Upper lobe of right lung (tissue), 1 donor: Measurements from ENCODE around the gene SLC9A1. TPM values are rescaled to one million over a fixed set of nuclear protein-coding genes. Genes with fewer than 3 reads are reported as not detected.

Experiments
- ATAC-seq: fragments of 200-7000 bp; cut with Tn5 transposase; one replicate; pipeline ENCODE4 v1.9.1; 2020; ENCODE audit warnings: mild to moderate bottlenecking, moderate library complexity
- DNase-seq: peaks from one replicate; pipeline ENCODE4 v3.0.0-alpha.2; 2020
- H3K27ac ChIP-seq: fragments of 200-600 bp; one replicate; pipeline ENCODE4 v1.8.0; 2022
- H3K27me3 ChIP-seq: fragments of 200-600 bp; one replicate; pipeline ENCODE4 v1.8.0; 2022; ENCODE audit warnings: mild to moderate bottlenecking
- H3K36me3 ChIP-seq: fragments of 200-600 bp; one replicate; pipeline ENCODE4 v1.8.0; 2022
- H3K4me1 ChIP-seq: fragments of 200-600 bp; one replicate; pipeline ENCODE4 v1.8.0; 2022
- H3K4me3 ChIP-seq: fragments of 200-600 bp; one replicate; pipeline ENCODE4 v1.8.0; 2022; ENCODE audit warnings: mild to moderate bottlenecking
- H3K9me3 ChIP-seq: fragments of 200-600 bp; one replicate; pipeline ENCODE4 v1.8.0; 2022
- intact Hi-C: fragments of 100-400 bp; cut with DNase I; formaldehyde crosslinking; loops from one replicate; pipeline ENCODE4 v1.11.0; 2022
- total RNA-seq: library from RNA; stranded (reverse); fragmentation: NEBNext Ultra II Directional; extraction: Animal tissue kit (Norgen Biotek cat#: 25700); gene quantifications from one replicate; pipeline ENCODE4 v1.2.1, GENCODE V29; 2021
- TF ChIP-seq, protein P1 (sequence below): fragments of 200-600 bp; IDR thresholded peaks from one replicate; pipeline ENCODE4 v1.8.0; 2022; ENCODE audit warnings: antibody characterized with exemption
- donor health status: DM: no; HTN: yes; CAD: no; lungs with severe emphysema.

Gene SLC9A1
- total RNA-seq, 1 donor from 2014 or later: 62.4 TPM

DNA sequence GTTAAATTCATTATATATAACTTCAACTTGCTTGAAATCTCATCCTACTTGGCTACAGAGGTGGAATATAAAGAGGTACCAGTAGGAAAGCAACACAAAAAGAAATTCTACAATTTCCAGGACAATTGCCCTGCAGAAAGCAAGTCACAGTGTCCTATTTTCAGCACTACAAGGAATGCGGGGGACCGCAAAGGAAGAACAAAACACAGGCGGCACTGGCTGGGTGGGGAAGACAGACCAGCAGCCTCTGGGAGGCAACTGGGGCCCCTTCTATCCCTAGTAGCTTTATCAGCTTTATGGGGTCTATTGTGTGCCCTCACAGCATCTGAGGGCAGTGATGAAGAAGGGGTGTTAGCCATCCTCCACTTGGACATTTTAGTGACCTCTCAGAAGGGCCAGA, 30.5 kb downstream of the SLC9A1 start:
- Histone ChIP-seq H3K27me3 (no peaks in the 10 kb centered on the region), H3K36me3 (peaks cover 9% of the 10 kb centered on the region), H3K9me3 (no peaks in the 10 kb centered on the region), H3K4me3 (no peak overlapping the region), H3K4me1 (peaks cover 43% of the 10 kb centered on the region), H3K27ac (peak overlapping the region; percentile 1)
- no peak for DNase-seq
- no peak for ATAC-seq
- intact Hi-C loops: no loop called here
- TF ChIP-seq, protein P1, sequence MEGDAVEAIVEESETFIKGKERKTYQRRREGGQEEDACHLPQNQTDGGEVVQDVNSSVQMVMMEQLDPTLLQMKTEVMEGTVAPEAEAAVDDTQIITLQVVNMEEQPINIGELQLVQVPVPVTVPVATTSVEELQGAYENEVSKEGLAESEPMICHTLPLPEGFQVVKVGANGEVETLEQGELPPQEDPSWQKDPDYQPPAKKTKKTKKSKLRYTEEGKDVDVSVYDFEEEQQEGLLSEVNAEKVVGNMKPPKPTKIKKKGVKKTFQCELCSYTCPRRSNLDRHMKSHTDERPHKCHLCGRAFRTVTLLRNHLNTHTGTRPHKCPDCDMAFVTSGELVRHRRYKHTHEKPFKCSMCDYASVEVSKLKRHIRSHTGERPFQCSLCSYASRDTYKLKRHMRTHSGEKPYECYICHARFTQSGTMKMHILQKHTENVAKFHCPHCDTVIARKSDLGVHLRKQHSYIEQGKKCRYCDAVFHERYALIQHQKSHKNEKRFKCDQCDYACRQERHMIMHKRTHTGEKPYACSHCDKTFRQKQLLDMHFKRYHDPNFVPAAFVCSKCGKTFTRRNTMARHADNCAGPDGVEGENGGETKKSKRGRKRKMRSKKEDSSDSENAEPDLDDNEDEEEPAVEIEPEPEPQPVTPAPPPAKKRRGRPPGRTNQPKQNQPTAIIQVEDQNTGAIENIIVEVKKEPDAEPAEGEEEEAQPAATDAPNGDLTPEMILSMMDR: no peak

DNA sequence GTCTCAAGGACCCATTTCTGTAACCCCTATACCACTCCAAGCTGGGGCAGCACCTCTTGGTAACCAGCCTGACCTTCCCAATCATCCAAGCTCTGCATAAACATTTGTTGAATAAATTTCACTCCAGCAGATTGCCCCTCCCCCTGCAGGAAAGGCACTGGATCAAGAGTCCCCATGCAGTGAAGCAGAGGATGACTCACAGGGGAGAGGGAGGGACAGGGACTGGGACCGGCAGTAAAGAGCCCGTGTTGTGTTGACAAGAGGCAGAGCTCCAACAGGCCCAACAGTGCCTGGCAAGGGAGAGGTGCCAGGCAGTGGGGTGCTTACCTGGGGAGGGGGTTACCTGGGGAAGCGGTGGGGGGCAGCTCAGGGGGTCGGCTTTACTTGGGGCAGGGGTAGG, 32.3 kb downstream of the SLC9A1 start:
- peak overlapping the region; percentile 60 for H3K27ac ChIP-seq
- TF ChIP-seq, protein P1: no peak
- no peaks in the 10 kb centered on the region for H3K9me3 ChIP-seq
- H3K36me3 ChIP-seq: peaks cover 1% of the 10 kb centered on the region
- H3K27me3 ChIP-seq: no peaks in the 10 kb centered on the region
- DNase-seq (peak; percentile 74), ATAC-seq (peak; percentile 83)
- H3K4me3 ChIP-seq: no peak overlapping the region
- peaks cover 58% of the 10 kb centered on the region for H3K4me1 ChIP-seq
- intact Hi-C loops: no loop called here

DNA sequence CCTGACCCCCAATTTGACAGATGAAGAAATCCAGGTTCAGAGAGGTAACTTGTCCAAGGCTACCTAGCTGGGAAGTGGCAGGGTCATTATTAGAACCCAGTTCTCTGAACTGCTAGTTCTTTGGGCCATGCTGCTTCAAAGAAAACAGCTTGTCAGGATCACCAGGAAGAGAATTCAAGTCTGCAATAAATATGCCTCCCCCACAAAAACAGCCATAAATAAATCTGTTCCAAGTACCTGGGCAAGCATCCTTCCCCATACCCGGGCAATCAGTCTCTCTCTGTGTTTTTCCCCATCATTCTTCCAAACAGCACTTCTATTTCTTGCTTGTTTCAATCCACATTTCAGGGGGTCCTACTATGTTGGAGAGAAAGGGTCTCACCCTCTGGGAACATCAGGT, 34.1 kb downstream of the SLC9A1 start:
- TF ChIP-seq, protein P1: no peak
- no peaks in the 10 kb centered on the region for H3K36me3 ChIP-seq
- intact Hi-C loops: no loop called here
- H3K27ac ChIP-seq: no peak overlapping the region
- H3K27me3 ChIP-seq: no peaks in the 10 kb centered on the region
- H3K4me1 ChIP-seq: peaks cover 76% of the 10 kb centered on the region
- H3K9me3 ChIP-seq: no peaks in the 10 kb centered on the region
- DNase-seq (no peak), ATAC-seq (no peak)
- H3K4me3 ChIP-seq: no peak overlapping the region

DNA sequence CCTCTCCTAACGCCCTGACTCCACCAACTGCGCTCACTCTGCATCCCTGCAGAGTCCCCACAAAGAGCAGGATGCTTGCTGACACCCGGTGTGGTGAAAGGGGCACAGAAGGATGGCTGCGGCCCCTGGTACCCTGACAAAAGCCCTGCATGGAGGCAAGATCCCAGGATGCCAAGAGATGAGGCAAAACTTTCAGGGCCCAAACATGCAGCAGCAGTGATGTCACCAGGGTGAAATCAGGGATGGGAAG, 36.6 kb downstream of the SLC9A1 start:
- no peak for DNase-seq
- intact Hi-C loops: loop anchor here (5.0 kb wide), 1 partner anchor 34 kb away; no protein-coding TSS in a partner anchor
- peaks cover 91% of the 10 kb centered on the region for H3K4me1 ChIP-seq
- peak overlapping the region; percentile 75 for H3K27ac ChIP-seq
- H3K27me3 ChIP-seq: no peaks in the 10 kb centered on the region
- TF ChIP-seq, protein P1: no peak
- no peak overlapping the region for H3K4me3 ChIP-seq
- H3K9me3 ChIP-seq: no peaks in the 10 kb centered on the region
- H3K36me3 ChIP-seq: peaks cover under 1% of the 10 kb centered on the region
- ATAC-seq: no peak

DNA sequence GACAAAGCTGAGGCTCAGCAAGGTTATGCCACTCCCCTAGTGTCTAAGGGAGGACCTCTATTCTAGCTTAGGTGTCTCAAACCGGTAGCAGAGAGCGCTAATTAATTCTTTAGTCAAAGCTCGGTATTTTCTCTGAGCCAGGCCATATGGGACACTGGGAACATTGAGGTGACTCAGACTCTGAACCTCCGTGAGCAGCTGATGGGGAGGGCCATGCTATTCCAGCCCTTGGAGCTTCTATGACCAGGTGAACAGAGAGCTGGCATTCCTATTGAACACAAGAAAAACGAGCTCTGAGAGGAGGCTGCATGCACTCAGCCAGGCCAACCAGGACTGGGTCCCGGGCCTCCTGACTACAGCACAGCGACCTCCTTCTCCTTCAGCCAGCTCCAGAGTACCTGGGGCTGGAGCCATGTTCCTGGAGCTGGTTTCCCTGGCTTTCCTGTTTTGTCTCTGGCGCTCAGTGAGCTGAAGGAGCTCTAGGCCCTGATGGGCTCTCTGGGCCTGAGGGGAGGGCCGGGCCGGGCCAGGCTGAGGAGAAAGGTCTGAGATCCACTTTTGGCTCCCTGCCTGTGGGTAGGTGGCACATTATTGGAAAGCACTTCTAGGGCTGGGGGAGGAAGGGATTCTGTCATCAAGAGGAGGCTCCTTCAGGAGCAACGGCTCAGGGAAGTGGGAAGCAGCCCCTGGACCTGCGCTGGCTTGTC, 37.0 kb downstream of the SLC9A1 start:
- Histone ChIP-seq H3K27me3 (no peaks in the 10 kb centered on the region), H3K36me3 (peaks cover 5% of the 10 kb centered on the region), H3K27ac (peak overlapping the region; percentile 75), H3K4me3 (no peak overlapping the region), H3K4me1 (peaks cover 87% of the 10 kb centered on the region), H3K9me3 (no peaks in the 10 kb centered on the region)
- DNase-seq (no peak), ATAC-seq (no peak)
- intact Hi-C loops: loop anchor here (5.0 kb wide), 1 partner anchor 34 kb away; no protein-coding TSS in a partner anchor
- TF ChIP-seq, protein P1: no peak
